GM13976 (cell line): ENCODE data around the gene SUN5.

Source experiments
- DNase-seq: peaks from one replicate; pipeline ENCODE4 v3.0.0; 2012; ENCODE audit warnings: low spot score
- in situ Hi-C: fragments of 300-500 bp; cut with MboI; formaldehyde crosslinking; loops from one replicate; pipeline ENCODE4 v1.12.0; 2022; ENCODE audit warnings: low sequenced_read_pairs, mixed read lengths, inconsistent platforms; ENCODE audit not compliant: unreplicated experiment
- TF ChIP-seq, protein P1 (sequence below): IDR thresholded peaks from 2 replicates; pipeline ENCODE4 v1.5.1; 2012; ENCODE audit warnings: borderline replicate concordance, mild to moderate bottlenecking; ENCODE audit not compliant: insufficient read depth; ENCODE audit errors: extremely low read depth, missing control alignments, control extremely low read depth

The SUN5 gene

DNA sequence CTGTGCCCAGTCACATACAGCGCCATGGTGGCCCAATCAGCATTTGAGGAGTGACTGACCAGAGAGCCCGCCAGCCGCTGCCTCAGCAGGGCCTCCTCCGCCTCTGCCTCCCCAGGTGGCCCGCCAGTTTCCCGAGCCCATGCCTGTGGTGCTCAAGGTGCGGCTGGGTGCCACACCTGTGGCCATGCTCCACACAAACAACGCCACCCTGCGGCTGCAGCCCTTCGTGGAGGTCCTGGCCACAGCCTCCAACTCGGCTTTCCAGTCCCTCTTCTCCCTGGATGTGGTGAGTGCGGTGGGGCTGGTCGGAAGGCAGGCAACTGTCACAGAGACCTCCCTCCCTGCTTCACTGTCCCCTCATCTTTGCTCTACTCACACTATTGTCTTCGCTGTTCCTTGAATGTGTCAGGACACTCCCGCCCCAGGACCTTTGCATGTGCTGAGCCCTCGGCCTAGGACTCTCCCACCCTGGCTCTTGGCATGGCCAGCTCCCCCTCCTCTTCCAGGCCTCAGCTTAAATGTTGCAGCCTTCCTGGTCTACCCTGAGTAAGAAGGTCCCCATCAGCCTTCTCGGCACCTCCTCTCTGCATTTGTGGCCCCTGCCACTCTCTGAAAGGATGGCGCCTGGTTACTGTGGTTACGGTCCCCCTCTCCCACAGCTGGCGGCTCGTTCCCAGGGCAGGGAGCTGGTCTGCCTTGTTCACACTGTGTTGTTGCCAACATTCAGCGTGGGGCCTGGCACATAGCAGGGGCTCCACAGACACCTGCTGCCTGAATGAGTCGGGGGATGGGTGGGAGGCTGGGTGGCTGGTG, 15.4 kb upstream of the SUN5 start:
- in situ Hi-C loops: no loop called here
- no peak for DNase-seq
- TF ChIP-seq, protein P1, sequence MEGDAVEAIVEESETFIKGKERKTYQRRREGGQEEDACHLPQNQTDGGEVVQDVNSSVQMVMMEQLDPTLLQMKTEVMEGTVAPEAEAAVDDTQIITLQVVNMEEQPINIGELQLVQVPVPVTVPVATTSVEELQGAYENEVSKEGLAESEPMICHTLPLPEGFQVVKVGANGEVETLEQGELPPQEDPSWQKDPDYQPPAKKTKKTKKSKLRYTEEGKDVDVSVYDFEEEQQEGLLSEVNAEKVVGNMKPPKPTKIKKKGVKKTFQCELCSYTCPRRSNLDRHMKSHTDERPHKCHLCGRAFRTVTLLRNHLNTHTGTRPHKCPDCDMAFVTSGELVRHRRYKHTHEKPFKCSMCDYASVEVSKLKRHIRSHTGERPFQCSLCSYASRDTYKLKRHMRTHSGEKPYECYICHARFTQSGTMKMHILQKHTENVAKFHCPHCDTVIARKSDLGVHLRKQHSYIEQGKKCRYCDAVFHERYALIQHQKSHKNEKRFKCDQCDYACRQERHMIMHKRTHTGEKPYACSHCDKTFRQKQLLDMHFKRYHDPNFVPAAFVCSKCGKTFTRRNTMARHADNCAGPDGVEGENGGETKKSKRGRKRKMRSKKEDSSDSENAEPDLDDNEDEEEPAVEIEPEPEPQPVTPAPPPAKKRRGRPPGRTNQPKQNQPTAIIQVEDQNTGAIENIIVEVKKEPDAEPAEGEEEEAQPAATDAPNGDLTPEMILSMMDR: no peak

DNA sequence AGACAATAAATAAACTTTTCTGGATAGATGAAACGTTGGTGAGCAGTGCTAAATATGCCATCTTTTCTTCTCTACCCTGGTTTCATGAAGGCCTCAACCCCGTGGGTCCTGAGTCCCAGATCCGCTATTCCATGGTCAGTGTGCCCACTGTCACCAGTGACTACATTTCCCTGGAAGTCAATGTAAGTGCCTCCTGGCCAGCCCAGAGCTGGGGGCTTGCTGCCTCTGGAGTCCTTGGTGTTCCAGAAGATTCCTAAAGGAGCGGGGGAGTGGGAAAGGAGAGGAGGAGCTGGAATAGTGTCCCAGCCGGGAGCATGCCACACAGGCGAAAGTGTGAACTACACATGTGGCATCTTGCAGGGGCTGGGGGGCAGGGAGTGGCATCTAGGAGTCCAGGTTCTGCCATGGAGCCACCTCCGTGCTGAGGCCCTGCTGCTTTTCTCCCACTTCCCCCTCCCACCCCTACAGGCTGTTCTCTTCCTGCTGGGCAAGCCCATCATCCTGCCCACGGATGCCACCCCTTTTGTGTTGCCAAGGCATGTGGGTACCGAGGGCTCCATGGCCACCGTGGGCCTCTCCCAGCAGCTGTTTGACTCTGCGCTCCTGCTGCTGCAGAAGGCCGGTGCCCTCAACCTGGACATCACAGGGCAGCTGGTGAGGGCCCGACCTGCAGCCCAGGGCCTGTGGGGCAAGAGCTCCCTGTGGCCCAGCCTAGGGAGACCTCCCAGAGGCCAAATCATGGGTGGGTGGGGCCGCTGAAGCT, 14.1 kb upstream of the SUN5 start:
- TF ChIP-seq, protein P1: no peak
- in situ Hi-C loops: no loop called here

DNA sequence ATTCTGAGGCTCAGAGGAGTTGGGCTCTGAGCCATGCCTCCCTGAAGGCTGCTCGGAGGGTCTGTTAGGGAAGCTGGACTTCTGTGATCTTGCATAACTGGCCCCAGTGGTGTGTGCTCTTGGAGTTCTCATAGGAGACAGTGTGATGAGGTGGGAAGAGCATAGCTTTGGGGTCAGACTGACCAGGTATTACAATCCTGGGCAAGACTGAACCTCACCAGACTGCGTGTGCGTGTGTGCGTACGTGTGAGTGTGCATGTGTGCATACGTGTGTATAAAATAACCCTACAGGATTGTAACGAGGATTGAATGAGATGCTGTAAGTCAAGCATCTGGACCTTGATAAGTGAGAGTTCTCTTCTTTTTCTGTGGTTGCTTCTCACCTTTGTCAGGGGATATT, 13.3 kb upstream of the SUN5 start:
- in situ Hi-C loops: no loop called here
- no peak for DNase-seq
- TF ChIP-seq, protein P1: no peak

More for the DNA sequence above, 14.1 kb upstream of the SUN5 start:
- no peak for DNase-seq

DNA sequence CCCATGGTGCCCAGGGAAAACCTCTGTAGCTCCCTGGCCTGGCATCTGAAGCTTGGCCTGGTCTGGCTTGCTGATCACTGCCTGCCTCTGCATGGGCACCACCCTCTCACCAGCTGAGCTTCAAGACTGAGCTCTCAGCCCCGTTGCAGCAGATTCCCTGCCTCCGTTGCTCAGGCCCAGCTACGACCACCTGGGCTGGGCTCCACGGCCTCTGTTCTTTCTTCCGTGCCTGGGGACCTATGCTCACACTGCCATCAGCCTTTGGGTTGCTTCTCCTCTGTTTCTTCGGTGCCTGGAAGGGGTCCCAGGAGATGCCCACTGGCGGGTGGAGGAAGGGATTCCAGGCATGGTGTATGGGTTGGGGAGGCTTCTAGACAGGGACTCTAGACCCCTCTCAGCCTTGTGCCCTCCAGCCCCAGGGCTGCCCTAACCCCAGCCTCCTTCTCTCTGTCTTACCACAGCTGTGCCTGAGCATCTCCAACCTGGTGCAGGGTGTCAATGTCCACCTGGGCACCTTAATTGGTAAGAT, 12.4 kb upstream of the SUN5 start:
- in situ Hi-C loops: no loop called here

DNA sequence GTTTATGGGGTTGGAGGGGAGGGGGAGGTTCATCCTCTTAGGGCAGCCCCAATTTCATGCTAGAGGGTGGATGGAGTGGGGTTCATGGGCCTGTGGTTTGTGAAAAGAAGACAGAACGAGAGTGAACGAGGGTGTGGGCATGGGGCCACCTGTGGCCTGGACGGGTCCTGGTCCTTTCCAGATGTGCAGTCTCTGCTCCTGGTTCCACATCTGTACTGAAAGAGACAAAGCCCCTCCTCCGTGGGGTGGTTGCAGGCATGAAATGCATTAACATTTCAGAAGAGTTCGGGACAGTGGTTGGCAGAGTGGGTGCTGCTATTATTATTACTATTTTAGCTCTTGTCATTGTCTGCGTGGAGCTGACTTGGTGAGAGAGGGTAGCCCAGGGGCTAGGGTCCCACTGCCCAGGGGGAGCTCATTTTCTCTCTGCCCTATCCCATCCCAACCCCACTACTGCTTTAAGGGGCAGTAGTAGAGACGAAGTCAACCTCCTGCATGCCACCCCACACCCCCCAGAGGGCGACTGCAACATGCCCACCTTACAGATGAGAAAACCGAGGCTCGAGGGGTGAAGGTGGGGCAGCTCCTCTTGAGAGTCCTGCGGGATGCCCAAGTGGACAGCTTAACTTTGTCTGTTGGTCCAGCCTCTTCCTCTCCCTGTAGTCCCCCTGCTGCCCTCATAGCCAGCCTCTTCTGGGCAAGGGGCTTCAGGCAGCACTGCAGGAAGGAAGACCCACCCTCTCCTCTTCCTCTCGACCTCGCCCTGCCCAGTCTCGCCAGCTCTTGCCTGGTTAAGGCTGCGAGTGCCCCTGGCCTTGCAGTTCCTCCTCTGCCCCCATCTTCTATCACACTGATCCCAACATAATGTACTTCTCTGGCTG, 11.7 kb upstream of the SUN5 start:
- TF ChIP-seq, protein P1: no peak
- in situ Hi-C loops: no loop called here

More for the DNA sequence above, 12.4 kb upstream of the SUN5 start:
- no peak for DNase-seq
- TF ChIP-seq, protein P1: no peak

DNA sequence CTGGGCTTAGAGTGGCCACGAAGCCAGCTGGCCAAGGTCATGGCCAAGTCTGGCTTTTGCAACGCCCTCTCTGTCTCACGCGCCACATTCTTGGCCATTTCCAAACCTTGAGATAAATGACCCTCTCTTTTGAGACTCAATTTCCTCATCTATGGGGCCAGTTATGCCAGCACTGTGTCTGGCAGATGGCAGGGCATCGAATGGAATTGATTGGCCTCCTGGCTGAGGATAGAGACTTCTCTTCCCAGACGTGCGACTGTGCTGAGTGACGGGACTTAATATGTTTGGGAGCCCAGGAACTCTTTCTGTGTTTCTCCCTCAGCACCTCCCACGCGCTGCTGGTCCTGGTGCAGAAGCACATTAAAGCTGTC, 10.9 kb upstream of the SUN5 start:
- in situ Hi-C loops: no loop called here
- no peak for DNase-seq
- TF ChIP-seq, protein P1: no peak

More for the DNA sequence above, 11.7 kb upstream of the SUN5 start:
- DNase-seq: no peak
